ENCODE data around the gene ECSIT.
"Not testable (repeated sequence)": the region's sequence is repeated elsewhere in the genome, so short reads cannot be mapped to it uniquely, and the experiment has no call there.

Gene ECSIT

GRCh38 chr19:11478167-11479089, 50.5 kb downstream of the ECSIT start:
- no peak for DNase-seq (ENCODE audit: low read depth in 2 of 2)

- no peak for DNase-seq (ENCODE audit: low read depth in 2 of 2)
These were observed 53.1 kb downstream of the ECSIT start for GRCh38 chr19:11475861-11476260.

GRCh38 chr19:11475343-11475742, 53.6 kb downstream of the ECSIT start:
- not testable (repeated sequence) for DNase-seq (ENCODE audit: low read depth in 2 of 2)

GRCh38 chr19:11473725-11474124, 55.2 kb downstream of the ECSIT start:
- no peak for DNase-seq (ENCODE audit: low read depth in 2 of 2)

GRCh38 chr19:11468266-11468845, 60.6 kb downstream of the ECSIT start:
- not testable (repeated sequence) for DNase-seq (ENCODE audit: low read depth in 2 of 2)

- DNase-seq (ENCODE audit: low read depth in 2 of 2): no peak
These were observed 63.3 kb downstream of the ECSIT start for GRCh38 chr19:11465600-11465999.

- DNase-seq (ENCODE audit: low read depth in 2 of 2): no peak
These were observed 64.3 kb downstream of the ECSIT start for GRCh38 chr19:11464333-11465265.

- DNase-seq (ENCODE audit: low read depth in 2 of 2): no peak
These were observed 65.5 kb downstream of the ECSIT start for GRCh38 chr19:11463391-11463790.

- no peak for DNase-seq (ENCODE audit: low read depth in 2 of 2)
These were observed 67.5 kb downstream of the ECSIT start for GRCh38 chr19:11461453-11461852.

- DNase-seq (ENCODE audit: low read depth in 2 of 2): no peak
These were observed 68.7 kb downstream of the ECSIT start for GRCh38 chr19:11460207-11460606.

GRCh38 chr19:11458912-11459311, 70.0 kb downstream of the ECSIT start:
- not testable (repeated sequence) for DNase-seq (ENCODE audit: low read depth in 2 of 2)

GRCh38 chr19:11458236-11458900, 70.6 kb downstream of the ECSIT start:
- no peak for DNase-seq (ENCODE audit: low read depth in 2 of 2)

GRCh38 chr19:11457831-11458230, 71.1 kb downstream of the ECSIT start:
- DNase-seq (ENCODE audit: low read depth in 2 of 2): no peak

GRCh38 chr19:11457115-11457514, 71.8 kb downstream of the ECSIT start:
- DNase-seq (ENCODE audit: low read depth in 2 of 2): no peak

GRCh38 chr19:11456659-11457058, 72.3 kb downstream of the ECSIT start:
- no peak for DNase-seq (ENCODE audit: low read depth in 2 of 2)
